Measurements from ENCODE around the gene COQ6. TPM values are rescaled to one million over a fixed set of nuclear protein-coding genes. Genes with fewer than 3 reads are reported as not detected.

COQ6 gene
- total and polyA plus RNA-seq, 2 of the 8 experiments (the other 6 are each of a cell fraction or from before 2014, with no cell fraction given) = 9.5 to 15.5 TPM

GRCh38 chr14:73943083-73943482, 7.0 kb upstream of the COQ6 start:
- Histone ChIP-seq H3K79me1 (ENCODE audit: low read depth, low read length) (no peaks in the 10 kb centered on the region), H3K14ac (ENCODE audit: insufficient read length) (no peak overlapping the region), H2AFZ (ENCODE audit: low read length) (no peak overlapping the region), H4K5ac (ENCODE audit: insufficient read length, low read depth, low read length) (no peak overlapping the region), H3K36me3 (ENCODE audit: control insufficient read depth in 2 of 4, insufficient read depth in 4 of 4, low read length in 3 of 4) (no peaks in the 10 kb centered on the region), H4K8ac (ENCODE audit: extremely low read depth, insufficient read depth, low read length) (no peak overlapping the region; the same call in 1 of the 2 replicates), H2AK5ac (ENCODE audit: low read depth, low read length) (no peak overlapping the region), H3K9ac (replicated peaks in 1 of 4; ENCODE audit: extremely low read depth in 1 of 4, low read depth in 3 of 4, low read length in 3 of 4) (no peak overlapping the region), H2BK120ac (replicated peaks; ENCODE audit: low read depth, low read length) (no peak overlapping the region), H2BK20ac (ENCODE audit: low read length) (no peak overlapping the region), H2BK5ac (ENCODE audit: low read depth, low read length) (no peak overlapping the region), H3K9me3 (ENCODE audit: insufficient read depth in 2 of 2, low read depth in 1 of 2, low read length in 1 of 2) (no peaks in the 10 kb centered on the region), H4K20me1 (replicated peaks in 1 of 2; ENCODE audit: control insufficient read depth in 1 of 2, insufficient read depth in 2 of 2, low read length in 2 of 2) (no peaks in the 10 kb centered on the region), H2BK12ac (ENCODE audit: low read depth, low read length) (no peak overlapping the region), H3K23me2 (ENCODE audit: low read depth, low read length) (no peaks in the 10 kb centered on the region), H4K91ac (replicated peaks; ENCODE audit: insufficient read length, low read length) (no peak overlapping the region), H3K23ac (ENCODE audit: insufficient read length) (no peak overlapping the region), H3K27ac (ENCODE audit: low read depth, low read length) (no peak overlapping the region), H3K4ac (replicated peaks; ENCODE audit: insufficient read length, low read depth, low read length) (no peak overlapping the region), H3K18ac (ENCODE audit: extremely low read depth, low read length) (no peak overlapping the region), H2BK15ac (ENCODE audit: low read length) (no peak overlapping the region), H3K4me2 (ENCODE audit: insufficient read depth in 1 of 2, low read depth in 2 of 2, low read length in 2 of 2) (no peak overlapping the region), H3K56ac (replicated peaks; ENCODE audit: insufficient read length, low read depth, low read length) (no peak overlapping the region), H3K79me2 (ENCODE audit: control insufficient read depth in 1 of 2, insufficient read depth in 2 of 2, low read length in 2 of 2) (no peaks in the 10 kb centered on the region), H3K27me3 (replicated peaks in 1 of 4; ENCODE audit: control insufficient read depth in 3 of 4, extremely low read depth in 1 of 4, insufficient read depth in 3 of 4, low read length in 3 of 4) (no peaks in the 10 kb centered on the region), H3K4me1 (replicated peaks in 1 of 4; ENCODE audit: control insufficient read depth in 3 of 4, insufficient read depth in 4 of 4, low read length in 3 of 4) (no peaks in the 10 kb centered on the region), H3K4me3 (ENCODE audit: extremely low read depth in 1 of 4, insufficient read depth in 2 of 4, low read depth in 3 of 4, low read length in 4 of 4) (no peak overlapping the region)
- no peak for DNase-seq (ENCODE audit: low read depth in 1 of 2, low spot score in 2 of 2)
- POLR2A ChIA-PET (ENCODE audit: partially characterized antibody) = no interaction called here
- CTCF ChIA-PET (ENCODE audit: partially characterized antibody) = interaction anchor here (1.0 kb wide), 1 partner anchor 125 kb away, joined by 3 read pairs; no protein-coding TSS in a partner anchor
- 77% methylated on average over 4 of the region's 4 CpGs; no CpG with 5 or more reads in 1 of the 2 experiments for WGBS, 2 experiments (ENCODE audit: extremely low coverage in 1 of 2, insufficient coverage in 1 of 2, insufficient read length in 1 of 2, insufficient replicate concordance in 2 of 2, low coverage in 1 of 2, low lambda C conversion rate in 2 of 2, missing lambda C conversion rate in 1 of 2)
- no peak for FAIRE-seq
- no peak for TF ChIP-seq SRF (IDR thresholded peaks at IDR 0.05; ENCODE audit: low read depth, low read length)
